ENCODE results near the gene BEAN1.
A peak's percentile ranks its signal among the peaks of the same experiment; 100 is the strongest.

Gene BEAN1

DNA sequence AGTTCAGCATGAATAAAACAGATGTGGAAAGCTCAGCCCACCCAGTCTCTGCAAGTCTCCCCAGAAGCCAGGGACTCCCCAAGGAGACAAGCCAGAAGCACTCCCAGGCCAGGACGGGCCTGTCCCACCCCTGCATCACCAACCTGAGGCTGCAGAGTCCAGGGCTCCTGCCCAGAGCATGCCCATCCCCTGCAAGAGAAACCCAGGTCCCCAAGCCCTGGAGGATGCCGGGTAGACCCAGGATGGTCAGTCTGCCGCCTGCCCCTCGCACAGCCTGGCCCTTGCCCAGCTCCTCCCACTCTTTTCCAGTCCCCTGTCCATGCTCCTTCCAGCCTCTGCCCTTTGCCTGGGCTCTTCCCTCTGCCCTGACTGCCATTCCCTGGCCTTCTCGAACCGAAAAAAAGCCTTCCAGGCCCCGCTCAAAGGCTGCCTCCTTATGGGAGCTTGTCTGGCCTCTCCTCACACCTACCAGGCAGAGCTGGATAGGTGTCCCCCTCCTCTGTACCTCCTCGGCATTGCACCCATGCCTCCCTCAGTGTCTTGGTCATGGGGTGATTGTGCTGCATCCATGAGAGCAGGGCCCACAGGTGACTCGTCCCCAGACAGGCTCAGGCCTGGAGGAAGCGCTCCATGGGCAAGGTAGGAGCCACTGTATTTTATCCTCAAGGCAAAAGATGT, 44.8 kb downstream of the BEAN1 start:
- DNase-seq = no peak

DNA sequence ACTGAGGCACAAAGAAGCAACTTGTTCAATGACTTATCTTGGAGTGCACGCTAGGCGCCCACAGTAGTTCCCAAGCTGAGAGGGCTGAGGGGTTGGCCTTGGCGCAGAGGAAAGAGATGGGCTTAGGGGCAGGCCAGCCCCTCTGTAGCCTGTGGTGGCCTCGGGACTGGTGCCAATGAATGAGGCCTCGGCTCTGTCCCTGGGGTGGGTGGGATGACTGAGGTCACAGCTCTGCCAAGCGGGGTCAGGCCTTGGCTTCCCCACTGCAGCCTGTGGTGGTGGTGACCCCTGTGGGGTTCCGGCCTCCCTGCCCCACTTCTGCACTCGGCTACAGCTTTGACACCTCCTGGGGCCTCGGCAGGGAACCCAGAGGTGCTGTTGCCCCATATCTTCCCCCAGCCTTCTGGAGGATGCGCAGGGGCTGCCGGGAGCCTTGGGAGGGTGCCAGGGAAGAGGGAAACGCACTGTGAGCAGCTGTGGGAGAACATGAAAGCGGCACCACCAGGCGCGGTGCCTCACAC, 46.0 kb downstream of the BEAN1 start:
- DNase-seq = no peak

DNA sequence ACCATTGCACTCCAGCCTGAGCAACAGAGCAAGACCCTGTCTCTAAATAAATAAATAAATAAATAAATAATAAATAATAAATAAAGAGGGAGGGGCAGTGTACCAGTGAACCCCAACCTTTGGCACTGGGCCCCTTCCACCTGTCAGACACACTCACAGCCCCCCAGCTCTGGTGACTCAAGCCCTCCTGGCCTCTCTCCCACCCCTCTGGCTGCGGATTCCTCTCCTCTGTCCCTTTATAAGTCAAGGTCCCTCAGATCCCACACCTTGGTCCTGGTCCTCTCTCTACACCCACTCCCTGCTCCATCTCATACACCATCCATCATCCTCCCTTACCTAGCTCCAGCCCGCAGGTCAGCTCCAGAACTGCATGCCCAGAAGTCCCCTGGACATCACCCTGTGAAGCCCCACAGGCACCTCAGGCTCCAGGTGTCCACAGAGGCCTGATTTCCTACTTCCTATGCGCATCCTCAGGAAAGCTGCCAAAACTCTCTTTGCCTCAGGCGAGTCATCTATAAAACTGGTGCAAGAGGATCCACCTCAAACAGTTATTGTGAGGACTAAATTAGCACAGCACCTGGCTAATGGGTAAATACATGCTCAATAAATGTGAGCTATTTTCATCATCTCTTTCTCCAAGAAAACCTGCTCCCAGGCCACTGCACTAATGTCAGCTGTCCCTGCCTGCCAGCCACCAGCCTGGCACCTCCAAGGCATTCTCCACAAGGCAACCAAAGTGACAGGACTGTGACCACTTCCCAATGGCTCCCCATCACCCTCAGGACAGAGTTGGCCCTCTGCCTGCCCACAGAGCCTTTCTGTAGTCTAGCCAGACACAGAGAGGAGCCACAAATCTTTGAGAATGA, 46.8 kb downstream of the BEAN1 start:
- DNase-seq = no peak

DNA sequence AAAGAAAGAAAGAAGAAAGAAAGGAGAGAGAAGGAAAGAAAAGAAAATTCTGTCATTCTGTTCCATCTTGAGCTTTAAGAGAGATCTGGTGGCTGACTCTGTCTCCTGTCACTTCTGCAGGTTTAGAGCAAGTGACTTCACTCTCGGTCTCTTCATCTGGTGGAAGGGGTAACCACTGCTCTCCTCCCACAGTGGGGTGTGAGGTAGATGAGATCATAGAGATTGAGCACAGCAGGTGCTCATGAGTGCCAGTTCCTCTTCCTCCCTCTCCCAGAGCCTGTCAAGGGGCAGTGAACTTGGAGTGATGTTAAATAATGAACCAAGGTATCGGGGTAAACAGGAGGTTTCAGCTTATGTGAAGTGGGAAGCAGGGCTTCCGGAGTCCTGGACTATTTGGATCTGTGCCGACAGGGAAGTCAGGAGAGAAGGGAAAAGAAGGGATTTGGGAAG, 47.7 kb downstream of the BEAN1 start:
- no peak for DNase-seq

DNA sequence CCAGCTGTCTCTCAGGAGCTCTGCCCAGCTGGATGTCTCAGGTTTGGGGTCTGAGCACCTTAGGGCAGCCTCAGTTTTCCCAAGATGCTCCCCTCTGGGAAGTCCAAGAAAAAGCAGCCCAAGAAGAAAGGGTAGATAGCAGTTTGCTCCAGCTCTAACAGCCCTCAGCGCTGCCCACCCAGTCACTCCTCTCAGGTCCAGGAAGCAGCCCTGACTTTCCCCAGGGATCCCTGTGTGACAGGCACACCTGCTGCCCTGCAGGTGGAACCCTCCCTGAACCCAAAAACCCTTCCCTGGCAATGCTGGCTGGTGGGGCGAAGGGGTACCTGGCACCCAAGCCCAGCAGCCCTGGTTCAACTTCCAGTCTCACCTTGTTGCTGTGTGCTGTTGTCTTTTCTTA, 48.1 kb downstream of the BEAN1 start:
- DNase-seq = no peak

DNA sequence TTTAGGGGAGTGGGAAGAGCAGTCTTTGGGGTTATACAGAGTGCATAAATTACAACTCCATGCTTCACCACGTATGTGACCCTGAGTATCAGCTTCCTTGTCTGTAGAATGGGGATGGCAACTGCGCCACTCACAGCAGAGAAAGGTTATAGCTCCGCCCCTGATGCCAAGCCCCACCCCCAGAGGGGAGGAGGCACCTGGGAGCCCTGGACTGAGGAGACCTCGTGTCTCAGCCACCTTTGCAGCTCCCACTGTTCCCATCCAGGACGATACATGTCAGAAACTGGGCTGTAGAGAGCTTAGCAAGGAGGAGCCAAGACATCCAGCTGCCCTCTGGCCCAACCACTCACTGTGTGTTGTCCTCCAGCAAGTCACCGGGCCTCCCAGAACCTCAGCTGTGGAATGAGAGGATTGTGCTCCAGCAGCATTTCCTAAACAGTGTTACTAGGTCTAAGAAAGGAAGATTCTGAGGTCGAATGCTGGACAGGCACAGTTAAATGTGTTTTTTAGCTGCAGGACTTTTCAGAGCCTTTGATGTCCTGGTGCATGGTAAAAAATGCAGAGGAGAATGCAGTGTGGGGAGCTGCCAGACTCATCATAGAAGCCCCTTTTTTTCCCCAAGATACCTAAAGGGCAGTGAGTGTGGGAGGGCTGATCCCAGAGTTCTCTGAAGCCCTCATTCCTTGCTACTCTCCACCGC, 49.4 kb downstream of the BEAN1 start:
- DNase-seq = peak; percentile 21

DNA sequence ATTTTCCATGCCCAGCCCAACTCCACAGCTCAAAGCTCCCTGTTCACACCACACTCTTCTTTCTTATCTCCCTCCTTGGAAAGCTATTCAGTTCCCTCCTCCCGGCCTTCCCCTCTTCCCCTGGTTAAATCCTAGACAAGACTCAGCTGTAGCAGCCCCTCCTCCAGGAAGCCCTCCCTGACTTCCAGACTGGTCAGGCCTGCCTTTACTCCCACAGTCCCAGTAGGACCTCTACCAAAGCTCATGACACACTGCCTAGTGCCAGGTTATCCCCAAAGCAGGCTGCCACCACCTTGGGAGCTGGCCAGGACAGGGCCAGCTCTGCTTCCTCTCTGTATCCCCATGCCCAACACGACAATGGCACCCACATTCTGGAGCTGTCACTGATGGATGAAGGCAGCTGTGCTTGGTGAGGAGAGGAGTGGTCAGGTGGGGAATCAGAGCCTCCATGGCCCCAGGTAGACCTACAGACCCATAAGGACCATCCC, 50.0 kb downstream of the BEAN1 start:
- DNase-seq = no peak

DNA sequence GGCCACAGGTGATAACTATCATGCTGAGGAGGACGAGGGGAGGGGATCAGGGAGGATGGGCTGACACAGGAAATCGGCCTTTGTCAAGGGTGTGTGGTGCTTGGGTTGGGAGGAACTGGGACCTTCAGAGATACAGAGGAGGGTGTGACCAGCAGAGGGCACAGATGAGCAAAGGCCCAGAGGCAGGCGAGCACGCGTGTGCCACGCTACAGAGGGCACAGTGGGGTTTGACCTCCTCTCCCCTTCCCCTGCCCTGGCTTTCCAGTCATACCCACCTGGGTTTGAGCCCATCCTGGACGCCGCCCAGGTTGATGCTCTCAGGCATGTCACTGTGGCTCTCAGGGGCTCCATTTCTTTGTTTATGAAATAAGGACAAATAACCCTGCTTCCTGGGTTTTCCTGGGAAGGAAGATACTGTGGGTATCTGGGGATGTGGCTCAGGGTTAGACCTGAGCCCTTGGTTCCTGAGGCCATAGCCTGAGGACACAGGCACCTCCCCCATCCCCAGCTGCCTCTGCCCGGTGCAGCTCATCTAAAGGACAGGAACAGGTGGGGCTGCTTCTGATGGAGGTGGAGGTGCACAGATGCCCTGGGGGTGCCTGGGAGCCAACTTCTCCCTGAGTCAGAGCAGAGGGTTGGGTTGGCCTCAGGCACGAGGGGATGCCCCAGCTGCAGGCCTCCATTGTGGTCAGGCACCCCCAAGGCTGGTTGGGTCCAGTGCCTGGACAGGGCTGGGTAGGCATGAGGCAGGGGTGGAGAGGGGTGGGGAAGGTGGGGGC, 51.8 kb downstream of the BEAN1 start:
- DNase-seq = peak; percentile 79

DNA sequence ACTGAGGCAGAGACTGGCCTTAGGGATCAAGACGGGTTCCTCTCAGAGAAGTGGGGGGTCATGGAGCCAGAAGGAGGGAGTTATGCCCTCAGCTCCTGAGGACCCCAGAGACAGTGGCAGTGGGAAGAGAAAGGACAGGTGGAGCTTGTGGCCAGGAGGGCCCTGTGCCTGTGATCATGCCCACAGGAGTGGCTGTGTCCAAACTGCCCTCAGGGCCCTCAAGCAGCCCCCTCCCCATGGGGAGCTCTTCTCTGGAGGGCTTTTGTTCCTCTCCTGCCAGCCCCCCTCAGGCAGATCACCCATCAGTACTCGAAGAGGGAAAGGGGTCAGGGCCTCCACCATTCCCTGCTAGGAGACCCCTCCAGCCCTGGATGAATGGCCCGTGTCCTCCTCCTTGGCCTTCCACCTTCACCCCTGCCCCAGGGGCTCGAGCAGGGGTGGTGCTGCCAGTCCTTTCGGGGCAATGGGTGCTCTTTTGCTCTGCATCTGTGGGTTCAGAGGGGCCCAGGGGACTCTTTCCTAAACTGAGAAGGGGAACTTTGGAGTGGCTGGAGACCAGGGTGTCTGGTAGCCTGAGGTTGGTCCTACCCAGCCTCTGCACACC, 52.7 kb downstream of the BEAN1 start:
- no peak for DNase-seq

DNA sequence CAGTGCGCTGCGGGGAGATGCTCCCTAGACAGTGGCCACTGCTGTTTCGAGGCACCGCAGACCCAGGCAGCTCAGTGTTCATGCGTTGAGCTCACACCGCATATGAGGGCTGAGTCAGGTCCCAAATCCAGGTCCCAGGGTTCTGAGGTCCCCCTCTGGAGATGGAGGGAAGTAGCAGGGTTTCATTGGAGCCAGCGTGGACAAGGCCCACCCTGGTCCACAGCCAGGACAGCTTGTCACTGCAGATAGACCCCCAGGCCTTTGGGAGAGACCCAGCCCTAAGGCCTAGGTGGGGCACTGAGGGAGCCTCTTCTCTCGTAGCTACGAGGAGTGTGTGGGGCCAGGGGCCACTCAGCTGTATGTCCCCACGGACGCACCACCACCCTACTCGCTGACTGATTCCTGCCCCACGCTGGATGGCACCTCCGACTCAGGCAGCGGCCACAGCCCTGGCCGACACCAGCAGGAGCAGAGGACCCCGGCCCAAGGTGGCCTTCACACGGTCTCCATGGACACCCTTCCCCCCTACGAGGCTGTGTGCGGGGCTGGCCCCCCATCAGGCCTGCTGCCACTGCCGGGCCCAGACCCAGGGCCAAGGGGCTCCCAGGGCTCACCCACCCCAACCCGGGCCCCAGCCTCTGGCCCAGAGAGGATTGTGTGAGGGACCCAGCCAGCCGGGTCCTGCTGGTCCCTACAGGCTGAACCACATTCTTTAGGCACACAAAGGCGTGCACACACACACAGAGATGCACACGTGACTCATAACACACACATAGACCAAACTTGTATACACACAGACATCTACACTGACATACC, 53.4 kb downstream of the BEAN1 start:
- no peak for DNase-seq

DNA sequence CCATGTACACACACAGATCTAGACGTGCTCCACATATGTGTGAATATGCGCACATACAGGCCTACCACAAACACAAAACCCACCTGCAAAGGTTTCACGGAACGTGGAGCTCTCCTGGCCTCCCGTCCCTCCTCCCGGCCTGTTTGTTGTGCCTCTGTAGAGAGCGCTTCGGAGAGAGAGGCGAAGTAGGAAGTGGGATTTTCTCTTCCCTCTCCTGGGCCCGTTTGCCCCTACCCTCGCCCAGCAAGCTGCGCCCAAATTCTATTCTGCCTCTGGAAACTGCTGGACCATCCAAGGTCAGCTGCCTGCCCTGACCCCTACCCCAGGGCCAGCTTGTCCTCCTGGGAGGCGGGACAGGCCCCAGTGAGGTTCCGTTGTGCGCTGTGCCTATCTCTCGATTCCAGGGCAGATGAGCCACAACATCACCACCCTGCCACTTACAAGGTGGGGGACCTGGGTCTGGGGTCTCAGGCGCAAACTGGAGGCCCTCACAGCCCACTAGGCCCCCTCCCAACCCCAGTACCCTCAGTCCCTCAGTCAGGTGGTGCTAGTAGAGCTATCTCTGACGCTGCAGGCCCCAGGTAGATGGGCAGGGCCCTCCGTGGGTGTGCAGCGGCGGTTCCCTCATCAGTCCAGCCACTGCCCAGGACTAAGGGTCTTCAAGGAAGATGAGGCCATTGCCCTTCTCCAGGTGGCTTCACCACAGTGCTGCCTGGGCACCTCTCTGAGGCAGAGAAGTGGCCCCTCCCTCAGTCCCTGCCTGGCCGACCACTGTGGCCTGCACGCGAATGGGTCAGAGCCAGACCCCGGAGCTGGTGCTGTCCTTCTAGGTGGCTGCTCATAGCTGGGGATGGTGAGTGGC, 54.2 kb downstream of the BEAN1 start:
- no peak for DNase-seq

DNA sequence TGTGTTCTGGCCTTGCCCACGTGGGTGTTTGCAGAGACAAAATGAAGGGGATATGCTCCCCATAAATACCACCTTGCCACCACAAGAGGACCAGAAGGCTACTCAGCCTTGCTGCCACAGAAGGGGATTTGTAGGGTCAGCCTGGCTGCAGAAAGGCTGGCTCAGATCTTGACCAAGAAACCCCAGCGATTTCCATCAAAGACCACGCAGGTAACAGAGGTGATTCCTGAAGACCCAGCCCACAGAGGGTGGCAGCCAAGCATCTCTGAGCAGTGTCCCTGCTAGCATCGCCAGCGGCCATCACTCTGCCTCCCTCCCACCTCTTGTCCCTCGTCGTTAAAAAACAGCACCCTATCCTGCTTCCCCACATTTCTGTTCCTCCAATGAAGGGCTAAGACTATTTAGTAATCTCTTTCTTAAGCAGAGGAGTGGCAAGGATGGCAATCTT, 54.9 kb downstream of the BEAN1 start:
- no peak for DNase-seq

DNA sequence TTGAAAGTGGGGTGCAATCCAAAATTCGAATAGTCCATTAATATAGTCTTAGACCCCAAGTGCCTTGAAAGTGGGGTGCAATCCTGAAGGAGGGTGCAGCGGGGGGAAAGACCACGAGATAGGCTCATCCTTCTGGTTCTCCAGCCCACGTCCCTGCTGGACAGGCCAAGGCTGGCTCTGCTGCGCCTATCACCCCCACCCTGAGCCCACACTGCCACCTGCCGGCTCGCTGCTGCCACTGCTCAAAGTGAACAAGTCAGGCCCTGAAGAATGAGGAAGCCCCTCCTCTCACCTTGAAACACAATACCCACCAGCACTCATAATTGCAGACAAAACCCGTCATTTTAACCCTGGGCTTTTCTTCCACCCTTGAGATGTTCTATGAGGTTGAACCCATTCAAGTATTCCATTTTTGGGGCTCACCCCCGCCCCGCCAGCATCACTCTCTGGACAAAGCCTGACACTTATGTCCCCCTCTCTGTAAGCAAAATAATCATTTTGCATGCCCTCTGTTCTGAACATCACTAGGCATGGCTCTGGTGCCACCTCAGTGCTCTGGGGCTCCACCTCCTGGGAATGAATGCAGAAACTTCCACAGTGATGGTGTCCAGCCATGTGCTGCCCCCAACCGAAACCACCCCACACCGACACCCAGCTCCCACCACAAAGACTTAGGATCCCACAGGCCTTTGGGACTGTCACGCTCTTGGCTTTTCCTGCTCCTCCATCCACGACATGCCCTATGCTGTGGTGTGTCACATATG, 56.8 kb downstream of the BEAN1 start:
- DNase-seq = peak; percentile 67

DNA sequence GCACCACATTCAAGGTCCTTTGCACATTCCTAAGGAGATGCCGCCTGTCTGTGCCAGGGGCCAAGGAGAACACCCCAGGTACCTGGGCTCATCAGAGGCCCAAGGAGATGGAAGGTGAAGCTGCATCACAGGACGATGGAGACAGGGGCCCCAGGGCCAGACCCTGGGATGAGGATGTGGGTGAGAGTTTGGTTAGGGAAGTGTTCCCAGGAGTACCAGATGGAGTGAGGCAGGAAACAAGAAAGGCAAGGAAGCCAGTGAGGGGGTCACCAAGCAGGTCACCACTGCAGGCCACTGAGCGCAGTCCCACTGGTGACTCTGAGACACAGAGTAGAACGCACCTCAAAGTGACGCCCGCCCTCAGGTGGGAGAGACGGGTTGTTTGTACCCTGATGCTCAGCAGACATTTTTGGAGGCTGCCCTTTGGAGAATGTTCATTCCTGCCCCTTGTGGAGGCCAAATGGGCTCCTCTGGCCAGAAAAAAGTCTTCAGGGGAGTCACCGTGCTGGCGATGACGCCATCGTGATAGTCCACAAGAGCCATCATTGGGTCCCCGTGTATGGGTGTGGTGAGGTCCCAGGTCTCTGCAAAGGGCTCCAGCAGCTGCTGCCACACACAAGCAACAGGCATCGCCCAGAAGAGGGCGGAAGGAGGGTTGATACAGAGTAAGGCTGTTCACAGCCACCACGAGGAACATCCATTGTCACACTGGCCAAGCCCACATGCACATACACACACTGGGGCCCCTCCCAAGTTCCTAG, 57.5 kb downstream of the BEAN1 start:
- DNase-seq = no peak

DNA sequence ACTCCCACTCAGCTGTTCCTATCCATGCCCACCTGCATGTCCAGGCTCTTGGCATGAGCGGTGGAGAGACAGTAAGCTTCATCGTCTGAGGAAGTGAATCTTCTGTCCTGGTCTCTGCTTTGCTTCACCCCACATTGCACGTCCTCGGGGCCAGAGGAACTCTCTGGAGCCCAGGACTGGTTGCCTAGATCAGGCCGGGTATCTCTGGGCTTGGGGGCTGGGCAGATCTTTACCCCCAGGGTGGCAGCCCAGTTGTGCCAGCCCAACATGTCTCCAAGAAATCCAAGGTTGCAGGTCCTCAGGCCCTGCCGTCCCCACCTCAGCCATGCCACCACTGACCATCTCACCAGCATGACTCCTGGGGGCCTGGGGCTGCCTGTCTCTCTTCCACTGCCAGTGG, 58.3 kb downstream of the BEAN1 start:
- no peak for DNase-seq

DNA sequence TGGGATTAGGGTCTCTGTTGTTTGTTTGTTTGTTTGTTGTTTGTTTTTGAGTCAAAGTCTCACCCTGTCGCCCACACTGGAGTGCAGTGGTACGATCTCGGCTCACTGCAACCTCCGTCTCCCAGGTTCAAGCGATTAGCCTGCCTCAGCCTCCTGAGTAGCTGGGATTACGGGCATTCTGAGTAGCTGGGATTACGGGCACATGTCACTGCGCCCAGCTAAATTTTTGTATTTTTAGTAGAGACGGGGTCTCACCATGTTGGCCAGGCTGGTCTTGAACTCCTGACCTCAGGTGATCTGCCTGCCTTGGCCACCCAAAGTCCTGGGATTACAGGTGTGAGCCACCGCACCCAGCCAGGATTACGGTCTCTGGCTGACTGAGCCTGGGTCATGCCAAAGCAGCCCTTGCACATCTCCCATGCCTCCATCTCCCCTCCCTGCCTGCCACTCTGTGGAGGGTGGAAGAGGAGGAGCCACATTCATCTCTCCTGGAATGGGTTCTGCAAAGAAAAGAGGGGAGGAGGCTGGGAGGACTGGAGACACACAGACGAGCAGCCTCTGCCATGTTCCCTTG, 59.2 kb downstream of the BEAN1 start:
- no peak for DNase-seq

DNA sequence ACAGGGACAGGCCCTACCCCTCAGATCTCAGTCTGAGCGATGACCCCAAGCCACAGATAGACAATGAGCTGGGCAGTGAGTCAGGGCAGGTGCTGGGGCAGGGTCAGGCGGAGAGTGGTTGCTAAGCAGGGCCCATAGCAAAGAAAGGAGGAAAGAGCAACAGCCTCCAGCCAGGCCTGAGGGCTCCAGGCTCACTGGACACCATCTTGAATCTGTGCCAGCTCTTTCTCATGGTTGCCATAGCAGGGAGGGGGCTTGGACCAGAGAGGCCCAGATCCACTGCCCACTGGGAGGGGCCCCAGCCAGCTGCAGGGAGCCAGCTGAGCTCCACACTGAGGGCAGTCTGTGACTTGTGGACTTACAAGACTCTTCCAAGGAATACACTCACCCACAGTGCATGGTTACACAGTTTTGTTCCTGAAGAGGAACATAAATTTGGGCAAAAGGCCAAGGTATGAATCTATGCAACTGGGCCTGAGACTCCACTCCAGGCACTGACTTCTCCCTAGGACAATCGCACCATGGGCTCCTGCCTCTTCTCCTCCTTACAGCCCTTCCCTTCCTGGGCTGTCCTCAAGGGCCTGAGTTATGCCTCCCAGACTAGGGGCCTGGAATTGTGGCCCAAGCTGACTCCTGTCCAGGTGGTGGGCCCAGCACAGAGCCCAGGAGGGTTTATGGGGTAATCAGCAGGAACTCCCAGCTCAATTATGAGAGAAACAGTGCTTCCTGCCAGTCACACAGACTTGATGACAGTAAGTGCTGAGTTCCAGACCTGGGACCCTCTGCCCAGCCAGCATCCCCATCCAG, 59.9 kb downstream of the BEAN1 start:
- DNase-seq = no peak

Data from hematopoietic multipotent progenitor cell treated with erythropoietin and hydrocortisone succinate and interleukin-3 and kit ligand, for 8 days (in vitro differentiated cells).